Measurements from ENCODE around the gene NIPSNAP2. TPM values are rescaled to one million over a fixed set of nuclear protein-coding genes. Genes with fewer than 3 reads are reported as not detected.

Gene NIPSNAP2
- total and polyA plus RNA-seq, 2 of the 13 experiments (the other 11 are each of a cell fraction or from before 2014, with no cell fraction given) = 40.3 to 61.5 TPM

- TF ChIP-seq AHDC1 (CRISPR knock-in tag; IDR thresholded peaks at IDR 0.05; ENCODE audit: borderline replicate concordance) = no peak; the same call in none of the 2 replicates
- 0 out of 2 replicates have a peak, but pooled peaks have one; percentile 50 for TF ChIP-seq KLF11 (CRISPR knock-in tag; IDR thresholded peaks at IDR 0.05)
- no peak for TF ChIP-seq KDM5B (CRISPR knock-in tag; IDR thresholded peaks at IDR 0.05; ENCODE audit: borderline replicate concordance)
- no peak for TF ChIP-seq ZNF329 (CRISPR knock-in tag; IDR thresholded peaks at IDR 0.05; ENCODE audit: low read depth)
- TF ChIP-seq JUND (CRISPR knock-in tag; IDR thresholded peaks at IDR 0.05) = peak; percentile 70; the same call in 1 of the 2 replicates
- TF ChIP-seq CHD4 (IDR thresholded peaks at IDR 0.05; ENCODE audit: borderline replicate concordance, low read length) = peak; percentile 76
- peak; percentile 98 for TF ChIP-seq ZNF121 (CRISPR knock-in tag; IDR thresholded peaks at IDR 0.05)
- no peak for TF ChIP-seq PBX2 (CRISPR knock-in tag; IDR thresholded peaks at IDR 0.05)
- peak; percentile 76; the same call in 1 of the 2 replicates for TF ChIP-seq HOMEZ (CRISPR knock-in tag; IDR thresholded peaks at IDR 0.05; ENCODE audit: low read depth)
- no peak for TF ChIP-seq FOXA1 (IDR thresholded peaks at IDR 0.05)
- no peak; the same call in 1 of the 2 replicates for TF ChIP-seq FOXA1 (CRISPR knock-in tag; IDR thresholded peaks at IDR 0.05)
- TF ChIP-seq WIZ (CRISPR knock-in tag; IDR thresholded peaks at IDR 0.05) = no peak
- no peak for TF ChIP-seq MYNN (CRISPR knock-in tag; IDR thresholded peaks at IDR 0.05; ENCODE audit: low read depth)
- TF ChIP-seq ZNF792 (CRISPR knock-in tag; IDR thresholded peaks at IDR 0.05) = no peak
- peak; percentile 35; the same call in 1 of the 2 replicates for TF ChIP-seq DRAP1 (CRISPR knock-in tag; IDR thresholded peaks at IDR 0.05)
- no peak for TF ChIP-seq HNRNPH1 (optimal IDR thresholded peaks at IDR 0.05; ENCODE audit: low read depth, low read length)
- no peak for TF ChIP-seq LRRFIP1 (CRISPR knock-in tag; conservative IDR thresholded peaks at IDR 0.05)
- TF ChIP-seq PPARG (CRISPR knock-in tag; conservative IDR thresholded peaks at IDR 0.05) = peak; percentile 80
- peak; percentile 70 for TF ChIP-seq POGZ (CRISPR knock-in tag; IDR thresholded peaks at IDR 0.05)
- TF ChIP-seq NR0B2 (CRISPR knock-in tag; IDR thresholded peaks at IDR 0.05) = no peak
These were observed 42.8 kb downstream of the NIPSNAP2 start (continued) for GRCh38 chr7:56007167-56007652.
